Measurements from ENCODE around the gene GNAT2.

DNA sequence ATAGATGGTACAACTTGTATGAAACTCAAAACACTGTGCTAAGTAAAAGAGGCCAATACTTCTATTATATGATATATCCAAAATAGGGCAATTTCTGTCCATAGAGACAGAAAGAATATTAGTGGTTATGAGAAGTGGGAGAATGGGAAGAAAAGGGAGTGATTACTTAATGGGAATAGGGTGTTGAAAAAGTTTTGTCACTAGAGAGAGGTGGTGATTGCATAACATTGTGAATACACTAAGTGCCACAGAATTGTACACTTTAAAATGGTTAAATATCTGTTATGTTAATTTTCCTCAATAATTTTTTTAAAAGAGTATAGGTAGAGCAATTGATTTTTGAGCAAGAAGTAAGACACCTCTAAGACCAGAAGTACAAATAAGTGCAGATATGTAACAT lies 29.7 kb downstream of the GNAT2 start:
- TF ChIP-seq NR2C2 (CRISPR knock-in tag; IDR thresholded peaks at IDR 0.05) (no peak), JUN (CRISPR knock-in tag; IDR thresholded peaks at IDR 0.05) (no peak), SP1 (CRISPR knock-in tag; conservative IDR thresholded peaks at IDR 0.05) (no peak), IRF2 (CRISPR knock-in tag; IDR thresholded peaks at IDR 0.05; ENCODE audit: borderline replicate concordance, low read depth) (no peak)
- TF ChIP-seq, protein P1, sequence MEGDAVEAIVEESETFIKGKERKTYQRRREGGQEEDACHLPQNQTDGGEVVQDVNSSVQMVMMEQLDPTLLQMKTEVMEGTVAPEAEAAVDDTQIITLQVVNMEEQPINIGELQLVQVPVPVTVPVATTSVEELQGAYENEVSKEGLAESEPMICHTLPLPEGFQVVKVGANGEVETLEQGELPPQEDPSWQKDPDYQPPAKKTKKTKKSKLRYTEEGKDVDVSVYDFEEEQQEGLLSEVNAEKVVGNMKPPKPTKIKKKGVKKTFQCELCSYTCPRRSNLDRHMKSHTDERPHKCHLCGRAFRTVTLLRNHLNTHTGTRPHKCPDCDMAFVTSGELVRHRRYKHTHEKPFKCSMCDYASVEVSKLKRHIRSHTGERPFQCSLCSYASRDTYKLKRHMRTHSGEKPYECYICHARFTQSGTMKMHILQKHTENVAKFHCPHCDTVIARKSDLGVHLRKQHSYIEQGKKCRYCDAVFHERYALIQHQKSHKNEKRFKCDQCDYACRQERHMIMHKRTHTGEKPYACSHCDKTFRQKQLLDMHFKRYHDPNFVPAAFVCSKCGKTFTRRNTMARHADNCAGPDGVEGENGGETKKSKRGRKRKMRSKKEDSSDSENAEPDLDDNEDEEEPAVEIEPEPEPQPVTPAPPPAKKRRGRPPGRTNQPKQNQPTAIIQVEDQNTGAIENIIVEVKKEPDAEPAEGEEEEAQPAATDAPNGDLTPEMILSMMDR (IDR thresholded peaks at IDR 0.05): no peak

Measured in WTC11 (cell line).